GM12864 (cell line): ENCODE measurements around the gene DTNB.
"Not testable (repeated sequence)": the region's sequence is repeated elsewhere in the genome, so short reads cannot be mapped to it uniquely, and the experiment has no call there.

Experiments
- DNase-seq: peaks from one replicate; pipeline ENCODE4 v3.0.0-alpha.2; 2011; ENCODE audit warnings: low read depth
- H3K4me3 ChIP-seq: 2 replicates; pipeline ENCODE4 v1.5.1; 2011; ENCODE audit warnings: mild to moderate bottlenecking, low read depth, low read length, control low read depth
- TF ChIP-seq, protein P1 (sequence below): IDR thresholded peaks from 2 replicates; pipeline ENCODE4 v1.5.1; 2011; ENCODE audit warnings: low read depth, mild to moderate bottlenecking, moderate library complexity, low read length, control low read depth, inconsistent platforms; ENCODE audit errors: missing control alignments

The DTNB gene

DNA sequence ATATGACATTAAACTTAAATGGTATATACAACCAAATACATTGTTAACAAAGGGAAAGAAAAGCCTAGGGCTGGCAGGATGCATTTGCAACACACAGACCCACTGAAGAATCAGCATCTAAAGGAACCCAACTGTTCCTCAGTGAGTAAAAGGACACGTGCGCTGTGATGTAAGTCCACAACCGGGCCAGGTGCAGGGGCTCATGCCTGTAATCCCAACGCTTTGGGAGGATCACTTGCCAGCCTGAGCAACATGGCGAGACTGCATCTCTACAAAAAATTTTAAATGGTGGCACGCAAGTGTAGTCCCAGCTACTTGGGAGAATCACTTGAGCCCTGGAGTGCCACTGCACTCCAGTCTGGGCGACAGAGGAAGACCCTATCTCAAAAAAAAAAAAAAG is 3.9 kb downstream of the DTNB start:
- DNase-seq, result no peak
- TF ChIP-seq, protein P1, sequence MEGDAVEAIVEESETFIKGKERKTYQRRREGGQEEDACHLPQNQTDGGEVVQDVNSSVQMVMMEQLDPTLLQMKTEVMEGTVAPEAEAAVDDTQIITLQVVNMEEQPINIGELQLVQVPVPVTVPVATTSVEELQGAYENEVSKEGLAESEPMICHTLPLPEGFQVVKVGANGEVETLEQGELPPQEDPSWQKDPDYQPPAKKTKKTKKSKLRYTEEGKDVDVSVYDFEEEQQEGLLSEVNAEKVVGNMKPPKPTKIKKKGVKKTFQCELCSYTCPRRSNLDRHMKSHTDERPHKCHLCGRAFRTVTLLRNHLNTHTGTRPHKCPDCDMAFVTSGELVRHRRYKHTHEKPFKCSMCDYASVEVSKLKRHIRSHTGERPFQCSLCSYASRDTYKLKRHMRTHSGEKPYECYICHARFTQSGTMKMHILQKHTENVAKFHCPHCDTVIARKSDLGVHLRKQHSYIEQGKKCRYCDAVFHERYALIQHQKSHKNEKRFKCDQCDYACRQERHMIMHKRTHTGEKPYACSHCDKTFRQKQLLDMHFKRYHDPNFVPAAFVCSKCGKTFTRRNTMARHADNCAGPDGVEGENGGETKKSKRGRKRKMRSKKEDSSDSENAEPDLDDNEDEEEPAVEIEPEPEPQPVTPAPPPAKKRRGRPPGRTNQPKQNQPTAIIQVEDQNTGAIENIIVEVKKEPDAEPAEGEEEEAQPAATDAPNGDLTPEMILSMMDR, result no peak
- no peak overlapping the region for H3K4me3 ChIP-seq

DNA sequence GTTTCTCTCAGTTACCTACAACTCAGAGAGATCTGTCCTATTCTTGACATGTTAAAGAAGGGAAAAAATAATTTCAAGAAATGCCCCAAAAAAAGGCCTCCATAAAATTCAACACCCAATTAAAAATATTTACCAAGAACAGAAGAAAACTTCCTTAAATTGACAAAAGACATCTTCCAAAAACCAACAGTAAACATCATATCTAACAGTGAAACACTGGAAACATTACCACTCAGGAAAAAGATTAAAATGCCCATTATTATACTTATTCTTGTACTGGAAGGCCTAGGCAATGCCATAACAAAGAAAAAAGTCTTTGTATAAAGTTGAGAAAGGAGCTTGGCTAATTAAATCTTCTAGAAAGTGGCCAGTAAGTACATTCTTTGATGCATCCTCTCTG is 7.2 kb downstream of the DTNB start:
- no peak for DNase-seq
- TF ChIP-seq, protein P1, result no peak
- no peak overlapping the region for H3K4me3 ChIP-seq

DNA sequence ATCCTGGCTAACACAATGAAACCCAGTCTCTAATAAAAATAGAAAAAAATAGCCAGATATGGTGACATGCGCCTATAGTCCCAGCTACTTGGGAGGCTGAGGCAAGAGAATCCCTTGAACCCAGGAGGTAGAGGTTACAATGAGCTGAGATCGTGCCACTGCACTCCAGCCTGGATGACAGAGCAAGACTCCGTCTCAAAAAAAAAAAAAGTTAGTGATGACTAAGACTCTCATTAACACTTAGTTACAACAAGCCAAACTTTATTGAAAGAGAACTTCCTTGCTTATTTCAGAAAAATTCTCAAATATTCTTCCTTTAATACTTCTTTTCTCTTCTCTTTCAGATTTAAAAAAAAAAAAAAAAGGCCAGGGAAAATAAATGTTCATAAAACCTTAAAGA is 7.9 kb downstream of the DTNB start:
- DNase-seq, H3K4me3 ChIP-seq: not testable (repeated sequence)

DNA sequence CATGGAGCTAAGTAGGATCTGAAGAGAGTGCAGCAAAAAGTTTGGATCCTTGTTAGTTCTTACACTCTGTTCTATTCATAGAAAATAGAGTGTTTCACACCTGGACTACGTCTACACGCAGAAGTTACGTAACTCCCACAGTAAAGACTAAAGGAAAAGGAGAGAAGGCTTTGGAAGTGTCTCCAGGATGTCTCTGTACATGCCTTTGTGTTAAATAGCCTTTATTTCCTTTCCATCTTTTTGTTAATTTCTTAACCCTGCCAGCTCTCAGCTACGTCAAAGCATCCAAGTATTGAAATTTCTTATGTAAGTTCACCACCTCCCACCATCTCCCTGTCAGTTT is 8.4 kb downstream of the DTNB start:
- TF ChIP-seq, protein P1, result no peak
- DNase-seq, result no peak
- no peak overlapping the region for H3K4me3 ChIP-seq

DNA sequence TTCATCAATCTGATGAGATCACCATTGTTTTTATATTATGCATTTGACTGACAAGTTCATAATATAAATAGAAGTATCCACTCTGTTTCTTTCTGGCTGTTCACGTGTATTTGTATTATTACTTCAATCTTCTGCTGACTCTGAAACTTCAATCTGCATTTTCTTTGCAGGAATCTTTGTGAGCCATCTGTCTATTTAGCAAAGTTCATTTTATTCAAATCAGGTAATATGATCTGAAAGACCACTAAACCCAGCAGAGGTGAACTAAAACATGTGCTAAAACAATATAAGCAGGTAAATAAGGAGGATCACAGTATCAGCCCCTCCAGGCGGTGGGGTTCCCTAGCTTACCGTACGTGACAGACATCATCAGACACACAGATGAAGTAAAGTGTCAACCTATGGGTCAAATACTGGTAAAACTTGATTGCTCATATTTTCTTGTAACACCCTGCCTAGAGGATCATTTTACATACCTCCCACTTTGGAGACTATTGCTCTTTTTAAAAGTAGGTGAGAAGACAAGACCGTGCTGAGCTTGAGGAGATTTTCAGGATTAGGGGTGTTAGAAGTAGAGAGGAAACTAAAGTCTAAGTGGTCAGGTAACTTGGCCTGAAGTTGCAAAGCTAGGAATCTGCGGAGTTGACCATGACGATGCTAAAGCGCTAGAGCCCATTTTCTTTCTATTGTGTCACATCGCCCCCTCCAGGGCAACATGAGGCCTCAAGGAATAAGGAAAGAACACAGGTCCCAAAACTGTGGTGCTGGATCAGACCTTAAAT is 9.0 kb downstream of the DTNB start:
- H3K4me3 ChIP-seq, result no peak overlapping the region
- DNase-seq, result no peak
- TF ChIP-seq, protein P1, result peak; percentile 71

DNA sequence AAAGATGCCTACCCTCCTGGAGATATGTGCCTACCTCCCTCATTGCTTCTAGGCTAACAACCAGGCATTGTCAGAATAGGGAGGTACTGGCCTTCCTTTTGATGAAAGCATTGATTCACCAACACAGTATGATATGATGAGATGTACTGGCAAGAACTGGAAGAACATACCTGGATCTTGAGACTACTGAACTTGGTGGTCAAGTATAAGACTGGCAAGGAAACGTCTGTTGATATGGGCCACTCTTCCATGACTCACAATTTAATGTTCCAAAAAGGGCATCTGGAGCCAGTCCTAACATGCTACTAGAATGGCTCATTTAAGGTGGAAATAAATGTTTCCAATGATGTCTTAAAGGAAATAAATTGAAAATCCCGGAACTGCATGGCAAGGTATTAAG is 18.1 kb downstream of the DTNB start:
- no peak overlapping the region for H3K4me3 ChIP-seq
- no peak for DNase-seq
- TF ChIP-seq, protein P1, result no peak

DNA sequence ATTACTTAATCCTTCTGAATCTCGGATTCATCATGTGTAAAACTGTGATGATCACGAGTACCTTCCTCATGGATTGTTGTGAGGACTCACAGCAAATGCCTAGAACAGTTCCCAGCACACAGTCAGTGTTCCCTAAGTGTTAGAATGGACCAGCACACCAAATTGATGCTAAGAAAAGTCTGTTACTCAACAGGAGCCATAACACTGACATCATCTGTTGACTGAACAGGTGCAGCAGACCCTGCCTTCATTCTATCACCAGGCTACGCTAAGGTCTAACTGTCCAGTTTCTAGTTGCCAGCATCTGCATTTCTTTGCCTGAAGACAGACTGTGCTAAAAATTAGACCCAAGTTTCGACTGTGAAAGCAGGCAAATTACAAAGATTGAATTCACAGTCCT is 18.6 kb downstream of the DTNB start:
- no peak for DNase-seq
- TF ChIP-seq, protein P1, result no peak
- H3K4me3 ChIP-seq, result no peak overlapping the region
